Esophagus squamous epithelium (tissue), 5 donors: Measurements from ENCODE around the gene KCNMB1. TPM values are rescaled to one million over a fixed set of nuclear protein-coding genes. Genes with fewer than 3 reads are reported as not detected.

Experiments
- DNase-seq: peaks from one replicate; lab custom pipeline; 2025; lab: John Stamatoyannopoulos, UW
- H3K27ac ChIP-seq, 4 donors: fragments of 200-600 bp; sonication (generic); one replicate each; pipeline ENCODE4 v1.5.1; 2016 to 2019; ENCODE audit warnings: mild to moderate bottlenecking in 1 of 4
- H3K27me3 ChIP-seq, 4 donors: fragments of 200-600 bp; sonication (generic); 1 replicate in 3 of 4; 2 replicates in 1 of 4; pipeline versions ENCODE4 v1.5.1 to v1.6.0; 2017 to 2021; ENCODE audit warnings: antibody characterized with exemption in 1 of 4
- H3K36me3 ChIP-seq, 3 donors: fragments of 200-600 bp; sonication (generic); one replicate each; pipeline ENCODE4 v1.5.1; 2016 to 2019
- H3K4me1 ChIP-seq, 3 donors: fragments of 200-600 bp; sonication (generic); one replicate each; pipeline ENCODE4 v1.5.1; 2017 to 2019
- H3K4me3 ChIP-seq, 4 donors: fragments of 200-600 bp; sonication (generic); 1 replicate in 3 of 4; 2 replicates in 1 of 4; pipeline ENCODE4 v1.5.1; 2016 to 2019; ENCODE audit warnings: mild to moderate bottlenecking in 2 of 4, moderate library complexity in 1 of 4
- H3K9me3 ChIP-seq, 3 donors: fragments of 200-600 bp; sonication (generic); one replicate each; pipeline ENCODE4 v1.5.1; 2016 to 2019
- POLR2A ChIP-seq, 4 donors: fragments of 450-650 bp; IDR thresholded peaks; one replicate each; pipeline ENCODE4 v1.6.1; 2017; ENCODE audit warnings: antibody characterized with exemption in 4 of 4, mild to moderate bottlenecking in 4 of 4, moderate library complexity in 3 of 4
- WGBS, 2 donors: methylation state at CpG; one replicate each; pipeline ENCODE4 v1.1.5; 2018; 5-methylcytosine and 5-hydroxymethylcytosine counted together
- intact Hi-C: fragments of 100-400 bp; cut with DNase I; formaldehyde crosslinking; loops from one replicate; pipeline ENCODE4 v1.15.0; 2022
- total RNA-seq, 4 donors: library from RNA; depleted of rRNA; stranded (reverse); fragments of >200 nt; gene quantifications; one replicate each; pipeline ENCODE4 v1.1.0, GENCODE V29; 2016
- TF ChIP-seq, protein P1 (sequence below), 6 experiments: fragments of 450-650 bp in 4 of 6; fragments of 200-600 bp in 2 of 6; sonication (generic) in 2 of 6; IDR thresholded peaks; one replicate each; pipeline ENCODE4 v1.5.1; 2016 to 2019; ENCODE audit warnings: antibody characterized with exemption in 6 of 6, mild to moderate bottlenecking in 4 of 6, moderate library complexity in 4 of 6
- donor health status: DM: yes; HTN: yes; CAD: no.

Gene KCNMB1
- total RNA-seq, 4 donors from 2014 or later: 0.38 to 9.3 (median 2.4) TPM

DNA sequence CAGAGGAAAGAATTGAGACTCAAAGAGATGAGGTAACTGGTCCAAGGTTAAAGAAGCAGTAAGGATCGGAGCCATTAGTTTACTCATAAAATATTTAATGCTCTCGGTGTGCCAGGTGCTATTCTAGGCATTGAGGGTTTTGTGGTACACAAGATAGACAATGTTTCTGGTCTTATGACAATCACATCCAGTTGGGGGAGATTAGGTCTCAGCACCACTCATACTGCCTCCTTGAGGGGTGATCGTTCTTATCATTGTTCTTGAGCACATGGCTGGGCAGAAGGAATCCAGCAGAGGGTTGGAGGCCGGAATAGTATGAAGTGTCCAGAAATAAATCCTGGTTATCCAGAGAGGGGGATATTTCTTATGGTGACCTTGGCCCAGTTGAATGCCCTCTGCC lies 50.9 kb downstream of the KCNMB1 start:
- Histone ChIP-seq H3K27ac (no peak overlapping the region), H3K36me3 (no peaks in the 10 kb centered on the region), H3K9me3 (no peaks in the 10 kb centered on the region), H3K27me3 (peaks cover 0 to 4% (median 0%) of the 10 kb centered on the region in 4 donors), H3K4me3 (no peak overlapping the region), H3K4me1 (peaks cover 0 to 11% (median 0%) of the 10 kb centered on the region in 3 donors)
- no peak for DNase-seq
- TF ChIP-seq, protein P1, sequence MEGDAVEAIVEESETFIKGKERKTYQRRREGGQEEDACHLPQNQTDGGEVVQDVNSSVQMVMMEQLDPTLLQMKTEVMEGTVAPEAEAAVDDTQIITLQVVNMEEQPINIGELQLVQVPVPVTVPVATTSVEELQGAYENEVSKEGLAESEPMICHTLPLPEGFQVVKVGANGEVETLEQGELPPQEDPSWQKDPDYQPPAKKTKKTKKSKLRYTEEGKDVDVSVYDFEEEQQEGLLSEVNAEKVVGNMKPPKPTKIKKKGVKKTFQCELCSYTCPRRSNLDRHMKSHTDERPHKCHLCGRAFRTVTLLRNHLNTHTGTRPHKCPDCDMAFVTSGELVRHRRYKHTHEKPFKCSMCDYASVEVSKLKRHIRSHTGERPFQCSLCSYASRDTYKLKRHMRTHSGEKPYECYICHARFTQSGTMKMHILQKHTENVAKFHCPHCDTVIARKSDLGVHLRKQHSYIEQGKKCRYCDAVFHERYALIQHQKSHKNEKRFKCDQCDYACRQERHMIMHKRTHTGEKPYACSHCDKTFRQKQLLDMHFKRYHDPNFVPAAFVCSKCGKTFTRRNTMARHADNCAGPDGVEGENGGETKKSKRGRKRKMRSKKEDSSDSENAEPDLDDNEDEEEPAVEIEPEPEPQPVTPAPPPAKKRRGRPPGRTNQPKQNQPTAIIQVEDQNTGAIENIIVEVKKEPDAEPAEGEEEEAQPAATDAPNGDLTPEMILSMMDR (IDR thresholded peaks at IDR 0.05): no peak
- no peak for TF ChIP-seq POLR2A (IDR thresholded peaks at IDR 0.05)
- intact Hi-C loops: no loop called here
- WGBS, 2 donors: 64 to 78% methylated on average over 3 to 4 of the region's 4 CpGs

DNA sequence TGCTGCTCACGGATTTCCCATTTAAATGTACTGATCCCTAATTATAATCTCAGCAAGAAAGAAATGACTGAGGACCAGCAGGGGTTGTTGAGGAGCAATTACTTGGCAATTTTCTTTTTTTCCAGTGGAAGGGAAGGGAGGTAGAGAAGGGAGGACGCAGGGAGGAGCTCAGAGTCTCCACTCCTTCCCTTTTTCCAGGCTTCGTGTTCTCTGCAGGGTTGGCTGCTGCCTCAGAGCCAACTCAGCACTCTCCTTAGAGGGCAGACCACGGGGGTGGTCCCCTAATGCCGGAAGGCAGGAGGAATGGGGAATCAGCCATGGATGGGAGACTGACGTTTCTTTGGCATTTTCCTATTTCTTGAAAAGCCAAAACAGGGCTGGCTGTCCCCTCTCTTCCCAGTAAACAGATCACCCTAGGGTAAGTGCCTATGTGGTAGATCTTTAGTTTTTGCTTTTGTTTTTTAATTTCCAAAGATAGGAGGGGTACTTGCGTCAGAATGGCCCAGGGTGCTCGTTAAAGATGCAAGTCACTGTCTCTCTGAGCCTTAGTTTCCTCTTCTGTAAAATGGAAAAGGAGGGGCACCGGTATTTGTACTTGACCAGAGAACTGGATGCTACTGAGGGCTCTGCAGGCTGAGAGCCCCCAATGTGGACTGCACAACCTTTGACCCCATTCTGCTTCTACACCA lies 52.0 kb downstream of the KCNMB1 start:
- 63 to 67% methylated on average over 8 to 9 of the region's 9 CpGs for WGBS, 2 donors
- no peak overlapping the region for H3K4me3 ChIP-seq
- no peak overlapping the region for H3K27ac ChIP-seq
- intact Hi-C loops: no loop called here
- no peaks in the 10 kb centered on the region for H3K9me3 ChIP-seq
- peaks cover 0 to under 1% (median 0%) of the 10 kb centered on the region in 4 donors for H3K27me3 ChIP-seq
- TF ChIP-seq, protein P1 (IDR thresholded peaks at IDR 0.05): no peak
- no peak for TF ChIP-seq POLR2A (IDR thresholded peaks at IDR 0.05)
- no peak for DNase-seq
- H3K4me1 ChIP-seq: peaks cover 0 to 20% (median 0%) of the 10 kb centered on the region in 3 donors
- no peaks in the 10 kb centered on the region for H3K36me3 ChIP-seq

DNA sequence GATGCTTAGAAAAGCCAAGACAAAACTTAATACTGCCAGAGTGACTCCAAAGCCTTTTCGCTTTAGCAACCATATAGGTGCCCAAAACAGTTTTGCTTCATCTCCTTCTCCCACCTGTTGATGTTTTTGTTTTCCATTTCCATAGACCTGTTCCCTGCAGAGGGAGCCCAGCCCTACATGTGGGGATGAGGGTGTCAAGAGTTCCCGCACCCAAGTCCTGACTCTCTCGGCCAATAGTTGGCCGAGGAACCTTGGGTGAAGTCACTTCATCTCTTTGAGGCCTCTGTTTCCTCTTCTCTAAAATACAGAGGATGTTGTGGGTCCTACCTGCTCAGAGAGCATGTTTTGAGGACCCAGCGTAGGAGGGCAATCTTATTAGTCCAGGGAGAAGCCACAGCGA lies 53.1 kb downstream of the KCNMB1 start:
- Histone ChIP-seq H3K27me3 (no peaks in the 10 kb centered on the region), H3K4me3 (no peak overlapping the region), H3K4me1 (peaks cover 4 to 30% (median 7%) of the 10 kb centered on the region in 3 donors), H3K27ac (no peak overlapping the region), H3K36me3 (no peaks in the 10 kb centered on the region), H3K9me3 (no peaks in the 10 kb centered on the region)
- no peak for DNase-seq
- 79 to 82% methylated on average over 4 to 5 of the region's 6 CpGs for WGBS, 2 donors
- intact Hi-C loops: no loop called here
- TF ChIP-seq POLR2A (IDR thresholded peaks at IDR 0.05): no peak
- TF ChIP-seq, protein P1 (IDR thresholded peaks at IDR 0.05): no peak

DNA sequence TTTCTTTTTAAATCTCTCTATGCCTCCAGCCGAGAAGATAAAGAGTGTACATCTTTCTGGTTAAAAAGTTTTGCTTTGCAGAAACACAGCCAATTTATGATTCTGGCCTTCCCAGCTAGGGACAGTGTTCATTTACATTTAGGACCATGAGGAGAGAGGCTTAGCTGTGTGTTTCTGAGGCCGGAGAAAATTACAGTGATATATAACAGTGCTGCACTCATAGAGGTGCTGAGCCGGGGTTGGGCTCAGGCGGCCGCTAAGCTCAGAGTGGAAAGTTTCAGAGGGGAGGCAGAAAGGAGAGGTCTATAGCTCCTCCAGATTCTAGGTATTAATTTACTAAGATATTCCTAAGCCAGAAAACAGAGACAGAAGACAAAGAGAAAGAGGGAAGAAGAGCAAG lies 54.5 kb downstream of the KCNMB1 start:
- no peak for DNase-seq
- Histone ChIP-seq H3K27ac (peak overlapping the region in 1 of 4 donors; percentile 57), H3K9me3 (no peaks in the 10 kb centered on the region), H3K4me3 (no peak overlapping the region), H3K4me1 (peaks cover 4 to 40% (median 11%) of the 10 kb centered on the region in 3 donors), H3K27me3 (no peaks in the 10 kb centered on the region), H3K36me3 (no peaks in the 10 kb centered on the region)
- intact Hi-C loops: no loop called here
- 52 to 72% methylated on average over 4 to 5 of the region's 5 CpGs for WGBS, 2 donors
- TF ChIP-seq, protein P1 (IDR thresholded peaks at IDR 0.05): no peak
- TF ChIP-seq POLR2A (IDR thresholded peaks at IDR 0.05): no peak

DNA sequence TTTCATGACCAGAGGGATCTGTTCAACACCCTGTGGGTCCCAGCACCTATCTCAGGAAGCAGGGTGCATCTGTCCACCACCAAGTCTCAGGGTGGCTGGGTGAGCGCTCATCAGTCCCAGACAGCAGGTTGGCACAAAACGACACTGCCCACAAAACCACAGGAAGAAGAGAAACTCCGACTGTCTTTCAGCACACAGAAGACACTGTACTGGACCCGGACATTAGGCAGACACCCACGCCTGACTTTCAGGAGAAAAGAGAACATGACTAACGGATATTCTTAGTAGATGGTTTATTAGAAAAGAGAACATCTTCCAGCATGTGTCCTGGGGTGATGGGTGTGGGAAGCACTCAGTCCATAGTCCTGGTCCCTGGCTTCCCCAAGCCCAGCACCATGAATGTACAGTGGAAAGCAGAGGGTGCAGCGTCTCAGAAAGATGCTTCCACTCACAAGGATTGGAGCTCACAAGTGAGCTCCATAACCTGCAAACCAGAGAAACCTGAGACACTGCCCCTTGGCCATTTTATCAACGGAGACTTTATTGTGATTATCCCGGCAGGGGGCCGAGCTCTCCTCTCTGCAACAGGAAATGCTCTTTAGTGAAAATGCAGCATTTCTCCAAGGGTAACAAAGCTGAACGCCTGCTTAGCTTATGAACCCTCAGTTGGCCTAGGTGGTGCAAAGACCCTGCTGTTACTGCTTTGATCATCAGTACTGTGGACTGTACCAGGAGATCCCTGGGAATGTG lies 55.8 kb downstream of the KCNMB1 start:
- no peak overlapping the region for H3K4me3 ChIP-seq
- H3K36me3 ChIP-seq: no peaks in the 10 kb centered on the region
- H3K4me1 ChIP-seq: peaks cover 4 to 40% (median 11%) of the 10 kb centered on the region in 3 donors
- no peaks in the 10 kb centered on the region for H3K27me3 ChIP-seq
- no peaks in the 10 kb centered on the region for H3K9me3 ChIP-seq
- TF ChIP-seq, protein P1 (IDR thresholded peaks at IDR 0.05): no peak
- no peak for TF ChIP-seq POLR2A (IDR thresholded peaks at IDR 0.05)
- DNase-seq: no peak
- intact Hi-C loops: no loop called here
- H3K27ac ChIP-seq: peak overlapping the region in 2 of 4 donors; percentile 44 to 57
- WGBS, 2 donors: 55 to 59% methylated on average over 9 to 11 of the region's 11 CpGs
